Measurements from ENCODE around the gene HIPK2. TPM values are rescaled to one million over a fixed set of nuclear protein-coding genes. Genes with fewer than 3 reads are reported as not detected.
A peak's percentile ranks its signal among the peaks of the same experiment; 100 is the strongest.
"Not testable (repeated sequence)": the region's sequence is repeated elsewhere in the genome, so short reads cannot be mapped to it uniquely, and the experiment has no call there.

Gene HIPK2
- total RNA-seq, 2 experiments from 2014 or later: 22.5 to 27.5 TPM

- POLR2A ChIA-PET: no interaction called here
- no peaks in the 10 kb centered on the region for H3K9me3 Mint-ChIP-seq
These were observed 103.1 kb downstream of the HIPK2 start for GRCh38 chr7:139674752-139675126.

GRCh38 chr7:139674341-139674740 is 103.5 kb downstream of the HIPK2 start:
- no peak overlapping the region for H3K4me3 Mint-ChIP-seq
- POLR2A ChIA-PET: no interaction called here

More at GRCh38 chr7:139674752-139675126, 103.1 kb downstream of the HIPK2 start:
- peaks cover 36% of the 10 kb centered on the region for H3K4me1 Mint-ChIP-seq
- H3K27me3 Mint-ChIP-seq: no peaks in the 10 kb centered on the region
- no peak overlapping the region for H3K27ac Mint-ChIP-seq
- CTCF ChIA-PET: interaction anchor here (0.9 kb wide), 1 partner anchor 12 kb away, joined by 3 read pairs; no protein-coding TSS in a partner anchor
- DNase-seq: no peak
- H3K36me3 Mint-ChIP-seq (ENCODE audit: low read depth): peaks cover 14% of the 10 kb centered on the region
- no peak overlapping the region for H3K4me3 Mint-ChIP-seq

GRCh38 chr7:139673762-139674161 is 104.0 kb downstream of the HIPK2 start:
- H3K4me3 Mint-ChIP-seq: no peak overlapping the region
- CTCF ChIA-PET: interaction anchor here (0.6 to 0.9 kb wide), 4 partner anchors 9 to 399 kb away, joined by 3 to 4 read pairs (median 3); no protein-coding TSS in a partner anchor
- H3K36me3 Mint-ChIP-seq (ENCODE audit: low read depth): peaks cover 14% of the 10 kb centered on the region
- no peaks in the 10 kb centered on the region for H3K27me3 Mint-ChIP-seq
- no peak for DNase-seq
- no peak overlapping the region for H3K27ac Mint-ChIP-seq
- no peaks in the 10 kb centered on the region for H3K9me3 Mint-ChIP-seq
- POLR2A ChIA-PET: no interaction called here
- peaks cover 41% of the 10 kb centered on the region for H3K4me1 Mint-ChIP-seq

More at GRCh38 chr7:139674341-139674740, 103.5 kb downstream of the HIPK2 start:
- H3K36me3 Mint-ChIP-seq (ENCODE audit: low read depth): peaks cover 14% of the 10 kb centered on the region
- H3K9me3 Mint-ChIP-seq: no peaks in the 10 kb centered on the region
- CTCF ChIA-PET: interaction anchor here (0.7 to 0.9 kb wide), 3 partner anchors 9 to 178 kb away, joined by 3 to 4 read pairs (median 3); no protein-coding TSS in a partner anchor
- peaks cover 36% of the 10 kb centered on the region for H3K4me1 Mint-ChIP-seq
- no peak for DNase-seq
- H3K27ac Mint-ChIP-seq: no peak overlapping the region
- H3K27me3 Mint-ChIP-seq: no peaks in the 10 kb centered on the region

- peak overlapping the region; percentile 50 for H3K27ac Mint-ChIP-seq
- DNase-seq: no peak
- H3K27me3 Mint-ChIP-seq: no peaks in the 10 kb centered on the region
- ChIA-PET POLR2A (no interaction called here), CTCF (interaction anchor here (0.6 kb wide), 2 partner anchors 128 to 399 kb away, joined by 3 read pairs; no protein-coding TSS in a partner anchor)
- peaks cover 14% of the 10 kb centered on the region for H3K36me3 Mint-ChIP-seq (ENCODE audit: low read depth)
- H3K4me3 Mint-ChIP-seq: no peak overlapping the region
- H3K9me3 Mint-ChIP-seq: no peaks in the 10 kb centered on the region
- peaks cover 44% of the 10 kb centered on the region for H3K4me1 Mint-ChIP-seq
These were observed 104.6 kb downstream of the HIPK2 start for GRCh38 chr7:139673230-139673629.

GRCh38 chr7:139671967-139672366 is 105.8 kb downstream of the HIPK2 start:
- H3K4me3 Mint-ChIP-seq: no peak overlapping the region
- DNase-seq: no peak
- CTCF ChIA-PET: no interaction called here
- no peaks in the 10 kb centered on the region for H3K27me3 Mint-ChIP-seq
- POLR2A ChIA-PET: no interaction called here
- H3K4me1 Mint-ChIP-seq: peaks cover 41% of the 10 kb centered on the region
- no peaks in the 10 kb centered on the region for H3K9me3 Mint-ChIP-seq
- no peak overlapping the region for H3K27ac Mint-ChIP-seq
- peaks cover 12% of the 10 kb centered on the region for H3K36me3 Mint-ChIP-seq (ENCODE audit: low read depth)

GRCh38 chr7:139670662-139671061 is 107.1 kb downstream of the HIPK2 start:
- H3K27me3 Mint-ChIP-seq; H3K9me3 Mint-ChIP-seq; H3K27ac Mint-ChIP-seq; H3K4me3 Mint-ChIP-seq; DNase-seq; H3K36me3 Mint-ChIP-seq (ENCODE audit: low read depth): not testable (repeated sequence)
- POLR2A ChIA-PET: interaction anchor here (0.6 kb wide), 1 partner anchor 75 kb away, joined by 3 read pairs; no protein-coding TSS in a partner anchor
- peaks cover 32% of the 10 kb centered on the region for H3K4me1 Mint-ChIP-seq
- CTCF ChIA-PET: interaction anchor here (0.6 to 0.9 kb wide), 7 partner anchors 17 to 1905 kb away, joined by 3 to 5 read pairs (median 3); no protein-coding TSS in a partner anchor

- ChIA-PET CTCF (interaction anchor here (0.7 to 0.9 kb wide), 2 partner anchors 23 to 71 kb away, joined by 3 to 6 read pairs; no protein-coding TSS in a partner anchor), POLR2A (no interaction called here)
- H3K27me3 Mint-ChIP-seq: no peaks in the 10 kb centered on the region
- H3K27ac Mint-ChIP-seq: no peak overlapping the region
- no peak for DNase-seq
- H3K4me1 Mint-ChIP-seq: peaks cover 23% of the 10 kb centered on the region
- H3K36me3 Mint-ChIP-seq (ENCODE audit: low read depth): peaks cover 7% of the 10 kb centered on the region
- no peaks in the 10 kb centered on the region for H3K9me3 Mint-ChIP-seq
- no peak overlapping the region for H3K4me3 Mint-ChIP-seq
These were observed 108.4 kb downstream of the HIPK2 start for GRCh38 chr7:139669106-139670061.

- CTCF ChIA-PET: interaction anchor here (1.0 kb wide), 1 partner anchor 20 kb away, joined by 3 read pairs; no protein-coding TSS in a partner anchor
- Mint-ChIP-seq H3K36me3 (ENCODE audit: low read depth) (peaks cover 10% of the 10 kb centered on the region), H3K27me3 (no peaks in the 10 kb centered on the region), H3K4me3 (no peak overlapping the region), H3K4me1 (peaks cover 14% of the 10 kb centered on the region), H3K9me3 (no peaks in the 10 kb centered on the region), H3K27ac (no peak overlapping the region)
- DNase-seq: no peak
- POLR2A ChIA-PET: no interaction called here
These were observed 110.4 kb downstream of the HIPK2 start for GRCh38 chr7:139667377-139667776.

DNA sequence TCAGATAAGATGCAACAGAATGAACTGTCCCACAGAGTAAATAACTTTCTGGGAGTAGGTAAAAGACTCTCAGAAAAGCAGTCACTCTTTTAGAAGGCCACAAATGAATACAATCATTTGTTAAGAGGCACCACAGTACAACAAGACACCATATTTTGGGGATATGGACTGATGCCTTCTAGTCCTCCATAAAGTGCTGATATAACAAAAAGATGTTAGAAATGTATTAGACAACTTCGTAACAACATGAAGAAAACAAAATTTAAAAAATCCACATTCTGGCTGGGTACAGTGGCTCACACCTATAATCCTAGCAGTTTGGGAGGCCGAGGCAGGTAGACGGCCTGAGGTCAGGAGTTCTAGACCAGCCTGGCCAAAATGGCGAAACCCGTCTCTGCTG is 111.3 kb downstream of the HIPK2 start:
- no peaks in the 10 kb centered on the region for H3K9me3 Mint-ChIP-seq
- ChIA-PET CTCF (interaction anchor here (1.0 kb wide), 1 partner anchor 19 kb away, joined by 3 read pairs; no protein-coding TSS in a partner anchor), POLR2A (no interaction called here)
- H3K27ac Mint-ChIP-seq: no peak overlapping the region
- DNase-seq: no peak
- H3K4me3 Mint-ChIP-seq: no peak overlapping the region
- peaks cover 21% of the 10 kb centered on the region for H3K4me1 Mint-ChIP-seq
- H3K36me3 Mint-ChIP-seq (ENCODE audit: low read depth): peaks cover 10% of the 10 kb centered on the region
- no peaks in the 10 kb centered on the region for H3K27me3 Mint-ChIP-seq

- Mint-ChIP-seq H3K9me3 (no peaks in the 10 kb centered on the region), H3K36me3 (ENCODE audit: low read depth) (peaks cover 10% of the 10 kb centered on the region), H3K27me3 (no peaks in the 10 kb centered on the region), H3K4me3 (no peak overlapping the region), H3K4me1 (peaks cover 26% of the 10 kb centered on the region), H3K27ac (no peak overlapping the region)
- no peak for DNase-seq
- ChIA-PET CTCF (interaction anchor here (0.7 to 4.7 kb wide), 6 partner anchors 11 to 188 kb away, joined by 3 to 21 read pairs (median 4); no protein-coding TSS in a partner anchor), POLR2A (no interaction called here)
These were observed 113.4 kb downstream of the HIPK2 start for GRCh38 chr7:139664434-139664833.

DNA sequence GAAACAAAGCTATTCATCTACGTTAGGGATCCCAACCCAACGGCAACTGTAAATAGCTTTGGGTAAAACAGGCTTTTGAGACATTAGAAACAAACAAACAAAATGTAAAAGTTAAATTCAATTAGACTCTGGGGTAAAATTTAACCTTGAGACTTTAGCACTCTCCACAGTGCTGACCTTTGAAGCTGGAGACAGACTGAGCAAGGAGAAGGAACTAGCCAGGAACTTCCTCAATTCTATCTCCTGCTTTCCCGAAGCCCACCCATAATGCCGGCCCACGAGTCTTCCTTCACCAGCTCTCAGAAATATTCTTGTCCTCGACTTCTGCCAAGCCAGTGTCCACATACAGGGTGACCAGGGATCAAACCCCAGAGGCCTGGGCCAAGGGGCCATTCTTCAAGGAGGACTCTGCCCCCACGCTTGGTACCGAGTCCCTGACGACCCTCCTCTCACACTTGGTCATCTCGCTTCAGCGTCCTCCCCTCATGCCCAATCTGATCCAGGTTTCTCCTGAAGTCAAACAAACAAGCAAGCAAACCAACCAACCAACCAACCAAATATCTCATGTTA is 114.1 kb downstream of the HIPK2 start:
- peaks cover 21% of the 10 kb centered on the region for H3K4me1 Mint-ChIP-seq

DNA sequence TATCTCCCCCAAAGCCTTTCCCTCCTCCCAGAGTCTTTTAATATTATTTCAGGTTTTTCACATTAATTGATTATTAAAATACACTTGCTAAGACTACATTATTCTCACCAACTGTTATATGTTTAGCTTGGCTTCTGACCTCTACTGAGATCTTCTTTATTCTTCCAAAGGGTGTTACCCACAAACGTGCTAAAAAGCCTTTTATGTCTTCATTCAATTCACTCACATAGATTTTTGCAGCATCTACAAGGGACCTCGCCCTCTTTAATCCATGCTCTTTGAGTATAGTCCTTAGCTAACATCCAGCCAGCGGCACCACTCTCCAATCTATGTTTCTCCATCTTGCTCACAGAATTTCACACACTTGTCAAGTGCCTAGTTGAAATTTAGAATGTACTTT is 115.9 kb downstream of the HIPK2 start:
- Mint-ChIP-seq H3K4me1 (peaks cover 25% of the 10 kb centered on the region), H3K9me3 (no peaks in the 10 kb centered on the region), H3K36me3 (ENCODE audit: low read depth) (peaks cover 8% of the 10 kb centered on the region), H3K27ac (no peak overlapping the region), H3K4me3 (no peak overlapping the region), H3K27me3 (no peaks in the 10 kb centered on the region)
- DNase-seq: no peak
- POLR2A ChIA-PET: no interaction called here
- CTCF ChIA-PET: interaction anchor here (0.6 to 4.7 kb wide), 5 partner anchors 16 to 456 kb away, joined by 3 to 21 read pairs (median 3); no protein-coding TSS in a partner anchor

More for the DNA sequence above, 114.1 kb downstream of the HIPK2 start:
- H3K4me3 Mint-ChIP-seq: no peak overlapping the region
- CTCF ChIA-PET: interaction anchor here (0.7 to 4.7 kb wide), 3 partner anchors 17 to 342 kb away, joined by 3 to 21 read pairs (median 4); no protein-coding TSS in a partner anchor
- peaks cover 9% of the 10 kb centered on the region for H3K36me3 Mint-ChIP-seq (ENCODE audit: low read depth)
- H3K27me3 Mint-ChIP-seq: no peaks in the 10 kb centered on the region
- H3K27ac Mint-ChIP-seq: no peak overlapping the region
- DNase-seq: no peak
- POLR2A ChIA-PET: no interaction called here
- no peaks in the 10 kb centered on the region for H3K9me3 Mint-ChIP-seq

Measured in activated CD4-positive, alpha-beta T cell treated with anti-CD3 and anti-CD28 coated beads, Interleukin-2, amount 10 ng/mL, durations not matched to agents 7 days and 5 days (primary cell).